Inferior parietal cortex (tissue), 1 donor: ENCODE measurements around the gene CRYBB1.

Experiments used
- DNase-seq: peaks from one replicate; pipeline ENCODE4 v3.0.0-alpha.2; 2016; ENCODE audit errors: extremely low spot score

Gene CRYBB1

DNA sequence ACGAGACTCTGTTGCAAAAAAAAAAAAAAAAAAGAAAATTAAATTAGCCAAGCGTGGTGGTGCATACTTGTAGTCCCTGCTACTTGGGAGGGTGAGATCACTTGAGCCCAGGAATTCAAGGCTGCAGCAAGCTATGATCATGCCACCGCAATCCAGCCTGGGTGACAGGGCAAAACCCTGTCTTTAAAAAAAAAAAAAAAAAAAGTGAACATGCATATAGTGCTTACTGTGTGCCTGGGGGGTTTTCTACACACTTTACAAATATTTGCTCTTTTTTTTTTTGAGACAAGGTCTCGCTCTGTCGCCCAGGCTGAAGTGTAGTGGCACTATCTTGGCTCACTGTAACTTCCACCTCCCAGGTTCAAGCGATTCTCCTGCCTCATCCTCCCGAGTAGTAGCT lies 40.7 kb downstream of the CRYBB1 start:
- no peak for DNase-seq

DNA sequence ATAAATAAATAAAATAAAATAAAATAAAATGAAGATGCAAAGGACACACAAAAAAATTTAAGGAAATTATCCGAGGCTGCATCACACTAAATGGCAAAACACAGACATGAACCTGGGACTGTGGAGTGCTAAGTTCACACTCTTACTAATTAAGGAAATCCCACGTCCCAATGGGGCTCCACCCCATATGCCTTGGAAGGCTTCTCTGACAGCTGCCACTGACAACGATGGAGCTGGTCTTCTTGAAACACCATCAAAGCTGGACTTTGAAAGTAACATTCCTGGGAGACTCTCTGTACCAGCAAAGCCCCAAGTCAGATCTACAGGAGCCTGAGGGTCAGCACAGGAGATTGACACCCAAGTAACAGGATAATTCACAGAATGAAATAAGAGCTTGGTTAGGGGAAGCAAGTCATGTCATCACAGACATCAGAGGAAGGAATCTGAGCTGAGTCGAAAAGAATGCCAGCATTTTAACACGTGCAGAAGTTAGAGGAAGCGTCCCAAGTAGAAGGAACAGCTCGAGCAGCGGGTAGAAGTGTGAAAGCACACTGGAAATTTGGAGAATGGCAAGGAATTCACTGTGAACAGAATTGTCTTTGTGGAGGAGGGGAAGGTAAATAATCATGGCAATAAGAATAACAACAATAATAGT lies 41.7 kb downstream of the CRYBB1 start:
- DNase-seq, result no peak

DNA sequence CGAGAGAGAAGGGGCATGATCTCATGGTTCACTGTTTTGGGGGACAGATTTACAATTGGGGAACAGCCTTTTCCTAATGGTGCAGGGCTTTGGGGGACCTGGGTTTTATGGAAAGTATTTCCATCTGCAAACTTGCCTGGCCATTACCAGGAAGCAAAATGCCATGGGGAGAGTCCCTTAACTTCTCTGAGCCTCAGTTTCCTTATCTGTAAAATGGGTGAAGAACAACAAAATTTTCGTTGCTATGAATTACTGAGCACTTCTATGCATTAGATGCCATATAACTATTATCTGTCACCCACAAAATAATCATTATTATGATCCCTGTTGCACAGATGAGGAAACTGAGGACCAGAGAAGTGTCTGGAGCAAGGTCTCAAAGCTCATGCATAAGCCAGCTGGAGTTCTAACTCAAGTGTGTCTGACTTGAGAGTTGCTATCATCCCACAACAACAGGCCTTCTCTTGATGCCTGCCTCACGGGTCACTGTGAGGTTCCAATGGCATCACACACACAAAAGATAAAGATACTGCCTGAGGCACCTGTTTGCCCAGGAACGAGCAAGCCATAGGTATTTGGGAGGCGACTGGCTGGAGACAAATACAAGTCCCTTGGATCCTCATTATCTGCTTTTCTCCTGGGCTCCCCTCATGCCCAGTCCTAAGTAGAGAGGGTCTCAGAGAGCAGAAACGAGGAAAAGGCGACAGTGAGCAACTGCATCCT lies 43.7 kb downstream of the CRYBB1 start:
- no peak for DNase-seq

DNA sequence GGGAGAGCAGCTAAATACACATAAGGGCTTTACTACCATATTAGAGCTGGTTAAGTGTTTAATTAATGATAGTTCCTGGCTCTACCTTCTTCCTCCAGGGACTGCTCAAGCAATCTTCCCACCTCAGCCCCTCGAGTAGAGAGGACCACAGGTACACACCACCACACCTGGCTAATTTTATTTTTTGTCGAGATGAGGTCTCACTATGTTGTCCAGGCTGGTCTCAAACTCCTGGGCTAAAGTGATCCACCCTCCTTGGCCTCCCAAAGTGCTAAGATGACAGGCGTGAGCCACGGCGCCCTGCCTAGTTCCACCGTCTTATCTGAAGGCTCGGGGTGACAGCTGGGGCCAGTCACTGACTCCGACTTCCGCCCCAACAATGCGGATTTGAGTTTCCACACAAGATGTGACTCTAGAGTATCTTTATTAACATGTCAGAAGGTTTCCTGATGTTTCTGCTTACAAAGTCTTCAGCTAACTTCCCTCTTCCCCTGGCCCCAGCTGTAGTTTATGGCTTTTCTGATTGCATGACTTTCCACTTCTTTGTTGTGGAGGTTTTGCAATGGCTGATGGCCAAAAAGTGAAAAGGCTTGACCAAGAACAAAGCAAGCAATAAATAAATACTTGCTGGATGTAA lies 44.7 kb downstream of the CRYBB1 start:
- no peak for DNase-seq

DNA sequence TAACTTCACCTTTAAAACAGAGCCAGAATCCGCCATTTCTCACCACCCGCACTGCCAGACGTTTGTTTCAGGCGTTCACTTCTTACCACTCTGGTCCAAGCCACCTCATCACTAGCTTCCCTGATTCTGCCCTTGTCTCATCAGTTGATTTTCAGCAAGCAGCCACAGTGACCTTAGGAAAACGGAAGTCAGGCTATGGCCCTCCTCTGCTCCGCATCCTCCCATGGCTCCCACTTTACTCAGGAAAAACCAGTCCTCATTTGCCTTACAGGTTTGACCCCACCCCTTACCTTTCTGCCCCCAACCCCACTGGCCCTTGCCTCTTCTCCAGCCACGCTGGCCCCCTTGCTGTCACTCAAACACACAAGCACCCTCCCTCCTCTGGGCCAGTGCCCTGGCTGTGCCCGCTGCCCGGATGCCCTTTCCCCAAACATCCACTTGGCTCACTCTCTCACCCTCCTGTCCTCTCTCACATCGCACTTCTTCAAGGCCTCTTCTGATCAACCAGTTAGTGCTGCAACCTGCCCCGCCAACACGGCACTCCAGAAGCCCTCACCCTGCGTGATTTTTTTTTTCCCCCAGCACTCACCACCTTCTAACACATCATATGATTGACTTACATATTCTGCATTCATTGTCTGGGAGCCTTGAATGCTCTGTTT lies 46.8 kb downstream of the CRYBB1 start:
- DNase-seq, result no peak

DNA sequence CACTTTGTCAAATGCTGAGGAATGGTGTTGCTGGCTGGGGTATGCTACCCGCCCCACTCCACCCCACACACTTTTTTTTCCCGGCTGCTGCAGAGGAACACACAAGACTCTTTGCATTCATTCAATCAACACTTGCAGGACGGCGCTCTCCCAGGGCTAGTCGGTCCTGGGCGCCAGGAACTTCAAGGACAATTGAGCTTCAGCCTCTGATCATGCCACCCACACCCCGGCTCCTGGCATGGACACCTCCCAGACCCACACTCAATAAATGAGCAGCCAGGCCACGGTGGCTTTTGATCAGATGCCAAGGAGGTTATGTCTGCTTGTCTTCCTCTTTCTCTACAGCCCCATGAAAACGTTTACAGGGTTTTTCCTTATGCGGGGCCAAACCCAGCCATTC lies 47.7 kb downstream of the CRYBB1 start:
- DNase-seq, result no peak

DNA sequence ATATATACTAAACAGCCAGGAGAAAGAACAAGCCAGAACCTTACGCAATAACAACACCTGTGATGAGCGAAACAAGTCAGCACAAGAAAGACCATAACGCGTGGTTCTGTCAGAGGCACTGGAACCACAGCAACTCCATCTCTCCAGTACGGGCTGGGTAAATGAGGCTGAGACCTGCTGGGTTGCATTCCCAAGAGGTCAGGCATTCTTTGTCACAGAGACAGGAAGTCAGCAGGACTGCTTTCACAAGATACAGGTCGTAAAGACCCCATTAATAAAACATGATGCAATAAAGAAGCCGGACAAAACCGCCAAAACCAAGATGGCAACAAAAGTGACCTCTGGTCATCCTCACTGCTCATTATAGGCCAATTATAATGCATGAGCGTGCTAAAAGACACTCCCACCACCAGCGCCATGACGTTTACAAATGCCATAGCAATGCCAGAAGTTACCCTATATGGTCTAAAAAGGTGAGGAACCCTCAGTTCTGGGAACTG lies 49.6 kb downstream of the CRYBB1 start:
- DNase-seq, result no peak

DNA sequence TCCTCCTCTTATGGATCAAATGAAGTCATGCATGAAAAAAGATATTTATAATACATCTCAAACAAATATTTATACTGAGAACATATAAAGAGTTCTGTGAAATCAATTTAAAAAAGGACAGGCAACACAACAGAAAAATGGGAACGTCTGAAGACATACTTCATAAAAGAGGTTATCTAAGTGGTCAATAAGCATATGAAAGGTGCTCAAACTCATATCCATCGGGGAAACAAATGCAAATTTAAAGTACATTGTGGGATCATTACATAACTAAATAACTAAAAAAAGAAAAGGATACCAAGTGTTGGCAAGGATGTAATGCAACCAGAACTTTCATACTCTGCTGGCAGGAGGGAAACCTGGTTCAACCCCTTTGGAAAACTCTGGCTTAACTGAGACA lies 50.2 kb downstream of the CRYBB1 start:
- no peak for DNase-seq

DNA sequence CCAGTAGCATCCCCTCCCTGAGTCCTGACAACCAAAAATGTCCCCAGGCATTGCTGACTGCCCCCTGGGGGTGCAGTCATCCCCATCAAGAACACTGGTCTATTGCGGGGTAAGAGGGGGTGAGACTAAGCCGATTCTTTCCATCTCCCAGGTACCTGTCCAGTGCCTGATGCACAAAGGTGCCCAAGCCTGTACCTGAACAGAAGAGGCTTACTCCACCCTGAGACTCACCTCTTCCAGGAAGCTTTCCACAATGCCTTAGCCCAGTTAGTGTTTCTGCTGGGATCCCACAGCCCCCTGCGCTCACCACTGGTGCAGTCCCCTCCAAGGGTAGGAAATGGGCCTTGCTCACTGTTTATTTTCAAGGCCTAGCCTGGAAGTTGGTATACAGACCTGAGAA lies 50.8 kb downstream of the CRYBB1 start:
- DNase-seq, result no peak

DNA sequence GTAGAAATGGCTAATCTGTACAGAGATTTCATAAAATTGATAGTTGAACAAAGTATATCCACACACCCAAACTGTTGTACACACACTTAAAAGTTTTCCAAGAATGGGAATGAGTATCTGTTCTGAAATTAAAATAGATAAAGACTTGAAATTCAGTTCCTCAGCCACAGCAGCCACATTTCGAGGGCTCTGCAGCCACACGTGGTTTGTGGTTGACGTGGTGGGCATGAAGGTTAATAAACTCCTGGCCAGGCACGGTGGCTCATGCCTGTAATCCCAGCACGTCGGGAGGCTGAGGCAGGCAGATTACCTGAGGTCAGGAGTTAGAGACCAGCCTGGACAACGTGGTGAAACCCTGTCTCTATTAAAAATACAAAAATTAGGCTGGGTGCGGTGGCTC lies 51.9 kb downstream of the CRYBB1 start:
- no peak for DNase-seq

DNA sequence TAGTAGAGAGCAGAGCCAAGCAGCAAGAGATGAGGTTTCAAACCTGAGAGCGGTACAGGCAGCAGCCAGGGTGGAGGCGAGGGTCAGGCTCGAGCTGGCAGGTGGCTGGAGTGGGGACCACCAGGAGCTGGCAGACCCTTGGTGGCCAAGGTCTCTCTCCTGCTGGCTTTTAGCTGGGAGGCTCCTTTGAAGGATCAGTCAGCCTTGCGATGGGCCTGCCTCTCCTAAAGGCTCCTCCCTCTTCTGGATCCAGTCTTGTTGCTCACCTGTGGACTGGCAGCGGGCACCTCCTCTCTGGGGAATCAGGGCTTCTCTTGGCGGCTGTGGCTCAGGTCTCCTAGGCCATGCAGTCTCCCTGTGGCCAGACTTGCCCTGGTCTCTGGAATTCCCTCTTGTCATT lies 52.6 kb downstream of the CRYBB1 start:
- no peak for DNase-seq

DNA sequence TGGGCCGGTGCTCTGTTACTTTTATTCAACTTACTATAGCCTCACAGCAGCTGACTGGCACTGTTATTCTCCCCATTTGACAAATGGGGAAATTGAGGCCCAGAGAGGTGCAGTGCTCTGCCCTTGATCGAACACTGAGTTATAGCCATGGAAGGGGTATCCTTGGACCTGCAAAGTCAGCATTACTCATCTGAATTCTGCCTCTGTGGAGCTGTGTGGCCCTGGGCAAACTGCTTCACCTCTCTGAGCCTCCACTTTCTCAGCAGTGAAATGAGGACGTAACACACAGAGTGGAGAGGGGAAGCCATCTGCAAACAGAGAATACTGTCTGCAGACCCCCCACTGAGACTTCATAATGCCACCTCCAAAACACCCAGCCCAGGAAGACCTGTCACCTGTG lies 53.2 kb downstream of the CRYBB1 start:
- no peak for DNase-seq

DNA sequence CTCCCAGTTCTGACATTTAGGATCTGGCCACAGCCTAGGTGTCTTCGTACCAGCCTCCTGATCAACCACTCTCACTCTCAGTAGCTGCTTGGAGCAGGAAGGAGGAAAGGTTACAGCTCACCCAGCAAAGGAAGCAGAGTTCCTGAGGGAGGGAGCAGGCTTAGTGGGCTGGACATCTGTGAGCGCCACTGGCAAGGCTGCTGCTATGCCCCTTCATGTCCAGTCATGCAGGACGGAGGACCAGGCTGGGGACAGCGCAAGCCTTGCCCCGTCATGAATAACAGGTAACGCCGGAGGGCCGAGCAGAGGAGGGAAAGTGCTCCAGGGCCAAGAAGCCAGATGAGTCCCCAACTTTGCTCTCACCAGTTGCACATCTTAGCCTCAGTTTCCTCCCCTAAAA lies 53.6 kb downstream of the CRYBB1 start:
- DNase-seq, result no peak

DNA sequence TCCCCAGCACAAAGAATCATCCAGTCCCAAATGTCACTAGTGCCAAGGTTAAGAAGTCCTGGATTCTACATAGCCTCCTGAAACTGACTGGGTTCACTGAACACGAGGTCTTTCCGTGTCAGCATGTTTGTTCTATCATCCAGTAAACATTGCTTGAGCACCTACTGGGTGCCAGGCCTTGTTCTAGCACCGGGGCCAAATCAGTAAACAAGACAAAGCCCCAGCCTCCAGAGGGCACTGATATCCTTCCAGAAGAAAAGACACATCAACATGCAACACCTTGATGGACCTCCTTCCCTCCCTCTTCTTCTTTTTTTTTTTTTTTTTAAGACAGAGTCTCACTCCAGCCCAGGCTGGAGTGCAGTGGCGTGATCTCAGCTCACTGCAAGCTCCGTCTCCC lies 54.8 kb downstream of the CRYBB1 start:
- DNase-seq, result no peak

DNA sequence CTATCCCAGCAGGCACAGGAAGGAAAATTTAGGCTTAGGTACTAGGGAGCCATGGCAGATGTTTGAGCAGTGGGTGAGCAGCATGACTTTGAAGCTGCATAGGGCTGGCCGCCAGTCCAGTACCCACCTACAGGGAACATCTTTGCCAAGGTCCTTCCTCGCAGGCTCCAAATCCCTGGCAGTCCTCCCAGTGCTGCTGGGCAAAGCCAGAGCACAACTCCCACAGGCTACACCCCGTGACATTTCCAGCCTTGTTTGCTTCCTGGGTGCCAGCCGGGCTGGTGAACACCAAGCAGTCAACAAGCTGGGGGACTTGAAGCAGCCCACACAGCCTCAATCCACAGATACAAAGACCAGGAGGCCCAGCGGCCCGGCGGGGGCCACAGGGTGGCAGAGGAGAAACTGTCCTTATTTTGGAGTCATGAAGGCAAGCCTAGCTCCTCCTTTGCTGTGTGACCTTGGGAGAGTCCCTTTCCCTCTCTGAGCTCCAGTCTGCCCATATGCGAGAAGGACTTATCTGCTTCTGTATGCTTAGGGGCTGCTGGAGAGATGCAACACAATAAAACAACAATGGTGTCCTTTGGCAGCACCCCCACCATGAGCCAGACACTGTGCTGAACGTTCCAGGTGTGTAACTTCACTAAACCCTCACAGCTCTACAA lies 55.9 kb downstream of the CRYBB1 start:
- DNase-seq, result no peak

DNA sequence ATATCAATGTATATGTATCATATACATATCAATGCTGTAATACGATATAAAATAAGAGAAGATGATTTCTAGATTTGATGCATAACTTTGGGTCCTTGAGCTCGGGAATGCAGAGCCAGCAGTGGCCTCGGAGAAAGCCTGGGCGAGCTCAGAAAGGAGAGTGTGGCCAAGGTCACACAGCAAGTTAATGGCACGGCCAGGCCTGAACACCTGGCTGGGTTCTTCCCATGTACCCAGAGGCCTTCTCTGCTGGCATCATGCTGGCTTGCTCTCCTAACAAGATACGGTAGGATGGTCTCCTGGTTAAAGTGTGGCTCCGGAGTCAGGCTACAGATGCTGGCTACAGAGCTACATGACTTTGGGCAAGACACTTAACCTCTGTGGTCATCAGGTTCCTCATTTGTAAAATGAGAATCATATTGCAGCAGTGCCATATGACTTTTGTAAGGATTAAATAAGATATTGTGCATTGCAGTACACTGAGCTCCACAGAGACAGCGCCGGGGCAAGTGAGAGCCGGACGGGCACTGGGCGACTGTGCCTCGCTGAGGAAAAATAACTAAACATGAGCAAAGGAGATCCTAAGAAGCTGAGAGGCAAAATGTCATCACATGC lies 57.8 kb downstream of the CRYBB1 start:
- DNase-seq, result no peak

DNA sequence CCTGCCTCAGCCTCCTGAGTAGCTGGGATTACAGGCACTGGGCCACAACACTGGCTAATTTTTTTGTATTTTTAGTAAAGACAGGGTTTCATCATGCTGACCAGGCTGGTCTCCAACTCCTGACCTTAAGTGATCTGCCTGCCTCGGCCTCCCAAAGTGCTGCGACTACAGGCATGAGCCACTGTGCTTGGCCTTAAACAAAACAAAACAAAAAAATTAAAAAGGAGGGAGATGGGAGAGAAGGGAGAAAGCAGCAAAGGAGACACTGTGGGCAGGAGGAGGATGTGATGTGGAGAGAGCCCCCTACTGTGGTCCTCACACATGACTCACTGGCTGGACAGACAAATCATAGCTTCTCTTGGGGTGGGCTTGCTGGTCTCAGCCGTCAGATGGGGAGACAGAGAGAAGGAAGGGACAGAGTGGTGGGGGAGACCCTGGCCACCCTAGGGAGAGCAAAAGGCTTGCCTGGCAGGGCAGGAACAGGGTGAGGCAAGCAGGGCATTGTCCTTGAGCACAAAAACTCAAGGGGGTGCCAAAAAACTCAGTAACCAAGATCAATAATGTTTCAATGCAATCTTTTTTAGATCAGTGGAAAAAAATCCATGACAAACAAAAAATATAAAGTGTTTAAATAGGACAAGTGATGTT lies 59.5 kb downstream of the CRYBB1 start:
- DNase-seq, result no peak

DNA sequence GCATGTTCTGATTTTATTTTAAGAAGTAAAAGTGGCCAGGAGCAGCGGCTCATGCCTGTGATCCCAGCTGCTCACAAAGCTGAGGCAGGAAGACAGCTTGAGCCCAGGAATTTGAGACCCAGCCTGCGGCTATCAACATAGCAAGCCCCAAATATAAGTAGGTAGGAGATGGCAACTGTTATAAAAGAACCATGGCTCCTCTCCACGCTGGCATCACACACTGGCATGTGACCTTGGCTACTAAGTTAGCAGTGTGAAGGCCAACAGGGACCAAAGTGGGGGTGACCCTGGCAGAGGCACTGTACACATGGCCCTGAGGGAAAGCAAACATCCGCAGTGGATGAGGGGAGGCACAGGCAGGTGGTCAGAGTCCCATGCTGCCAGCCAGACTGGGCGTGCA lies 60.9 kb downstream of the CRYBB1 start:
- no peak for DNase-seq

DNA sequence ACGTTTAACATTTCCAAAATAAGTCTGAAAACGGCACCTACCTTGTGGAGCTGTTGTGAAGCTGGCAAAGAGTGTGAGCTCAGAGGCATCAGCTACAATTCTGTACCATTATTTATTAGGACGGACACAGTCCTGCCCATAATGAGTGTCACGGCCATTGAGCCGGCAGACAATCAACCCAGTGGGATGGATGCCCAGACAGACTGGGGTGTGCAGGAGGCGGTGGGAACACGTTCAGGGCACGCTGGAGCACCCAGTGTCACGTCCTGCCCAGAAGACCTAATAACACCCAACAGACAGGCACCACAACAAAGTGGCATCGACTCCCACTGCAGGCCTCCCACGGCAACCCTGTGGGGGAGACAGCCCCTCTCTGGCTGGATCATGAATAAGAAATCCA lies 62.3 kb downstream of the CRYBB1 start:
- DNase-seq, result no peak

DNA sequence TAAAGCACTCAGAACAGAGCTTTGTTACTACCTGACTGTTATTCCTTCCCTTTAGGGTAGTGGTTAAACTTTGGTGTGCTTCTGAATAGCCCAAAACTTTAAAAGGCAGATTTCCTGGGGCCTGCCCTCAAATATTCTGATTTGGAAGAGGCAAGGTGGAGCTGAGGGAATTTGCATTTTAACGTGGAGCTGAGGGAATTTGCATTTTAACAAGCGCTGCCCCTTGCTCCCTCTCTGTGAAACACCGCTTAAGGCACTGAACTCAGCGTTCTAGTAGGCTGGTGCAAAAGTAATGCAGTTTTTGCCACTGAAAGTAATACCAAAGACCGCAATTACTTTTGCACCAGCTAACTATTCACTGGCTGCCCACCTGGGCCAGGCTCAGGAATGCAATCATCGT lies 62.9 kb downstream of the CRYBB1 start:
- DNase-seq, result no peak
